Esophagus squamous epithelium (tissue), 5 donors: ENCODE results near the gene ERP29. TPM values are rescaled to one million over a fixed set of nuclear protein-coding genes. Genes with fewer than 3 reads are reported as not detected.

Source experiments
- DNase-seq: peaks from one replicate; lab custom pipeline; 2025; lab: John Stamatoyannopoulos, UW
- H3K27ac ChIP-seq, 4 donors: fragments of 200-600 bp; sonication (generic); one replicate each; pipeline ENCODE4 v1.5.1; 2016 to 2019; ENCODE audit warnings: mild to moderate bottlenecking in 1 of 4
- H3K27me3 ChIP-seq, 4 donors: fragments of 200-600 bp; sonication (generic); 1 replicate in 3 of 4; 2 replicates in 1 of 4; pipeline versions ENCODE4 v1.5.1 to v1.6.0; 2017 to 2021; ENCODE audit warnings: antibody characterized with exemption in 1 of 4
- H3K36me3 ChIP-seq, 3 donors: fragments of 200-600 bp; sonication (generic); one replicate each; pipeline ENCODE4 v1.5.1; 2016 to 2019
- H3K4me1 ChIP-seq, 3 donors: fragments of 200-600 bp; sonication (generic); one replicate each; pipeline ENCODE4 v1.5.1; 2017 to 2019
- H3K4me3 ChIP-seq, 4 donors: fragments of 200-600 bp; sonication (generic); 1 replicate in 3 of 4; 2 replicates in 1 of 4; pipeline ENCODE4 v1.5.1; 2016 to 2019; ENCODE audit warnings: mild to moderate bottlenecking in 2 of 4, moderate library complexity in 1 of 4
- H3K9me3 ChIP-seq, 3 donors: fragments of 200-600 bp; sonication (generic); one replicate each; pipeline ENCODE4 v1.5.1; 2016 to 2019
- POLR2A ChIP-seq, 4 donors: fragments of 450-650 bp; IDR thresholded peaks; one replicate each; pipeline ENCODE4 v1.6.1; 2017; ENCODE audit warnings: antibody characterized with exemption in 4 of 4, mild to moderate bottlenecking in 4 of 4, moderate library complexity in 3 of 4
- whole genome bisulfite sequencing, 2 donors: methylation state at CpG; one replicate each; pipeline ENCODE4 v1.1.5; 2018; 5-methylcytosine and 5-hydroxymethylcytosine counted together
- intact Hi-C: fragments of 100-400 bp; cut with DNase I; formaldehyde crosslinking; loops from one replicate; pipeline ENCODE4 v1.15.0; 2022
- small RNA-seq, 4 donors: library from RNA; depleted of rRNA; stranded (forward); fragments of <200 nt; gene quantifications; one replicate each; pipeline ENCODE3, GENCODE V24; 2016
- total RNA-seq, 4 donors: library from RNA; depleted of rRNA; stranded (reverse); fragments of >200 nt; gene quantifications; one replicate each; pipeline ENCODE4 v1.1.0, GENCODE V29; 2016
- TF ChIP-seq, protein P1 (sequence below), 6 experiments: fragments of 450-650 bp in 4 of 6; fragments of 200-600 bp in 2 of 6; sonication (generic) in 2 of 6; IDR thresholded peaks; one replicate each; pipeline ENCODE4 v1.5.1; 2016 to 2019; ENCODE audit warnings: antibody characterized with exemption in 6 of 6, mild to moderate bottlenecking in 4 of 6, moderate library complexity in 4 of 6
- donor health status: DM: yes; HTN: yes; CAD: no.

Gene ERP29
- total RNA-seq, 4 donors from 2014 or later: 35.3 to 61.4 (median 44.2) TPM

GRCh38 chr12:112066566-112066965 lies 53.3 kb downstream of the ERP29 start:
- no peak overlapping the region for H3K4me3 ChIP-seq
- no peak for DNase-seq
- intact Hi-C loops: no loop called here
- H3K36me3 ChIP-seq: peaks cover 23 to 100% (median 36%) of the 10 kb centered on the region in 3 donors
- TF ChIP-seq POLR2A (IDR thresholded peaks at IDR 0.05): no peak
- TF ChIP-seq, protein P1, sequence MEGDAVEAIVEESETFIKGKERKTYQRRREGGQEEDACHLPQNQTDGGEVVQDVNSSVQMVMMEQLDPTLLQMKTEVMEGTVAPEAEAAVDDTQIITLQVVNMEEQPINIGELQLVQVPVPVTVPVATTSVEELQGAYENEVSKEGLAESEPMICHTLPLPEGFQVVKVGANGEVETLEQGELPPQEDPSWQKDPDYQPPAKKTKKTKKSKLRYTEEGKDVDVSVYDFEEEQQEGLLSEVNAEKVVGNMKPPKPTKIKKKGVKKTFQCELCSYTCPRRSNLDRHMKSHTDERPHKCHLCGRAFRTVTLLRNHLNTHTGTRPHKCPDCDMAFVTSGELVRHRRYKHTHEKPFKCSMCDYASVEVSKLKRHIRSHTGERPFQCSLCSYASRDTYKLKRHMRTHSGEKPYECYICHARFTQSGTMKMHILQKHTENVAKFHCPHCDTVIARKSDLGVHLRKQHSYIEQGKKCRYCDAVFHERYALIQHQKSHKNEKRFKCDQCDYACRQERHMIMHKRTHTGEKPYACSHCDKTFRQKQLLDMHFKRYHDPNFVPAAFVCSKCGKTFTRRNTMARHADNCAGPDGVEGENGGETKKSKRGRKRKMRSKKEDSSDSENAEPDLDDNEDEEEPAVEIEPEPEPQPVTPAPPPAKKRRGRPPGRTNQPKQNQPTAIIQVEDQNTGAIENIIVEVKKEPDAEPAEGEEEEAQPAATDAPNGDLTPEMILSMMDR (IDR thresholded peaks at IDR 0.05): no peak
- no peaks in the 10 kb centered on the region for H3K27me3 ChIP-seq
- no peaks in the 10 kb centered on the region for H3K4me1 ChIP-seq
- no peaks in the 10 kb centered on the region for H3K9me3 ChIP-seq
- H3K27ac ChIP-seq: no peak overlapping the region
- 83 to 92% methylated on average over 2 of the region's 2 CpGs for WGBS, 2 donors

Small RNA genes within 50 kb of the gene (small RNA-seq; reads per million reads assigned to genes)
- gene AC004024.1 (0 to 0.30 (median 0) reads per million in 4 donors), gene MIR3657 (0 reads per million in 4 donors), gene RF00019 (0 reads per million in 4 donors)

Other genes starting within 250 kb of the ERP29 start
- 100 to 1,000 TPM in 2 of 4 donors, 10 to 100 TPM in 2; 71.8 to 169 (median 104) TPM for gene ALDH2, start 246.5 kb upstream of the ERP29 start, total RNA-seq
- 10 to 100 TPM; 31.3 to 45.5 (median 37.0) TPM for gene MAPKAPK5, start 171.2 kb upstream of the ERP29 start, total RNA-seq
- 10 to 100 TPM in 2 of 4 donors, 1 to 10 TPM in 2; 4.7 to 12.1 (median 9.1) TPM for gene TMEM116, start 261 bp upstream of the ERP29 start, total RNA-seq
- 10 to 100 TPM; 12.6 to 36.6 (median 26.4) TPM for gene NAA25, start 95.4 kb downstream of the ERP29 start, total RNA-seq
- 10 to 100 TPM; 37.0 to 56.9 (median 44.4) TPM for gene TRAFD1, start 112.1 kb downstream of the ERP29 start, total RNA-seq